Neural progenitor cell (in vitro differentiated cells): ENCODE results near the gene RSPH1. TPM values are rescaled to one million over a fixed set of nuclear protein-coding genes. Genes with fewer than 3 reads are reported as not detected.

Experiments used
- DNase-seq: peaks from one replicate; pipeline ENCODE4 v3.0.0-alpha.2; 2016; ENCODE audit warnings: low spot score
- H2AFZ ChIP-seq: fragments of 200-600 bp; sonication (generic); replicated peaks from 2 replicates; pipeline ENCODE4 v1.6.1; 2016; ENCODE audit warnings: antibody characterized with exemption
- H3F3A ChIP-seq: fragments of 200-600 bp; sonication (generic); 2 replicates; pipeline ENCODE4 v1.6.1; 2016; ENCODE audit warnings: antibody characterized with exemption, low read depth
- H3K27ac ChIP-seq: fragments of 200-600 bp; sonication (generic); 2 replicates; pipeline ENCODE4 v1.5.1; 2016; ENCODE audit warnings: mild to moderate bottlenecking
- H3K27me3 ChIP-seq: fragments of 200-600 bp; sonication (generic); 2 replicates; pipeline ENCODE4 v1.6.1; 2016; ENCODE audit warnings: mild to moderate bottlenecking, moderate library complexity
- H3K36me3 ChIP-seq: fragments of 200-600 bp; sonication (generic); 2 replicates; pipeline ENCODE4 v1.5.1; 2016
- H3K4me1 ChIP-seq: fragments of 200-600 bp; sonication (generic); 2 replicates; pipeline ENCODE4 v1.6.1; 2016; ENCODE audit warnings: mixed run types
- H3K4me2 ChIP-seq: fragments of 200-600 bp; sonication (generic); 2 replicates; pipeline ENCODE4 v1.6.1; 2016
- H3K4me3 ChIP-seq: fragments of 200-600 bp; sonication (generic); 2 replicates; pipeline ENCODE4 v1.5.1; 2016
- H3K79me2 ChIP-seq: fragments of 200-600 bp; sonication (generic); 2 replicates; pipeline ENCODE4 v1.6.1; 2016; ENCODE audit warnings: low read depth
- H3K9ac ChIP-seq: fragments of 200-600 bp; sonication (generic); 2 replicates; pipeline ENCODE4 v1.6.1; 2016
- H3K9me3 ChIP-seq: fragments of 200-600 bp; sonication (generic); 2 replicates; pipeline ENCODE4 v1.5.1; 2016; ENCODE audit warnings: low read depth
- H4K20me1 ChIP-seq: fragments of 200-600 bp; sonication (generic); 2 replicates; pipeline ENCODE4 v1.6.1; 2016; ENCODE audit warnings: low read depth
- H3K27ac Mint-ChIP-seq: 3 replicates; pipeline ENCODE4 v1.8.0; 2021; ENCODE audit warnings: mixed read lengths
- H3K27me3 Mint-ChIP-seq: 2 replicates; pipeline ENCODE4 v1.8.0; 2022; ENCODE audit warnings: low read depth, mild to moderate bottlenecking, inconsistent platforms, moderate library complexity, mixed read lengths; ENCODE audit not compliant: insufficient read depth
- H3K36me3 Mint-ChIP-seq: 3 replicates; pipeline ENCODE4 v1.8.0; 2021; ENCODE audit warnings: mixed read lengths
- H3K4me1 Mint-ChIP-seq: 3 replicates; pipeline ENCODE4 v1.8.0; 2021; ENCODE audit warnings: mixed read lengths
- H3K4me3 Mint-ChIP-seq: 3 replicates; pipeline ENCODE4 v1.8.0; 2021; ENCODE audit warnings: mild to moderate bottlenecking, moderate library complexity, mixed read lengths
- H3K9me3 Mint-ChIP-seq: 3 replicates; pipeline ENCODE4 v1.8.0; 2020; ENCODE audit warnings: mixed read lengths
- CTCF ChIP-seq: fragments of 200-600 bp; sonication (generic); IDR thresholded peaks from 2 replicates; pipeline ENCODE4 v1.5.1; 2017; ENCODE audit warnings: antibody characterized with exemption, mild to moderate bottlenecking
- EZH2 ChIP-seq: fragments of 200-600 bp; sonication (generic); IDR thresholded peaks from 2 replicates; pipeline ENCODE4 v1.6.1; 2017; ENCODE audit warnings: antibody characterized with exemption, mild to moderate bottlenecking, moderate library complexity
- EZH2phosphoT487 ChIP-seq: fragments of 200-600 bp; sonication (generic); IDR thresholded peaks from 2 replicates; pipeline ENCODE4 v1.6.1; 2017; ENCODE audit warnings: antibody characterized with exemption
- total RNA-seq: library from RNA; depleted of rRNA; stranded (reverse); fragments of >200 nt; gene quantifications from 2 replicates; pipeline ENCODE4 v1.2.3, GENCODE V29; 2015; ENCODE audit warnings: low replicate concordance

The RSPH1 gene
- total RNA-seq, 1 donor from 2014 or later = 0.04 TPM

- H3K9me3 ChIP-seq = no peaks in the 10 kb centered on the region
- no peaks in the 10 kb centered on the region for H3K4me1 ChIP-seq
- H3F3A ChIP-seq = no peaks in the 10 kb centered on the region
- H3K9me3 Mint-ChIP-seq = no peaks in the 10 kb centered on the region
- no peak overlapping the region for H3K27ac Mint-ChIP-seq
- H2AFZ ChIP-seq = no peak overlapping the region
- no peaks in the 10 kb centered on the region for H3K36me3 ChIP-seq
- no peak for DNase-seq
- no peak overlapping the region for H3K27ac ChIP-seq
- H3K79me2 ChIP-seq = no peaks in the 10 kb centered on the region
- H3K4me2 ChIP-seq = no peak overlapping the region
- H3K4me3 ChIP-seq = no peak overlapping the region
- peaks cover 11% of the 10 kb centered on the region for H3K27me3 ChIP-seq
- H4K20me1 ChIP-seq = no peaks in the 10 kb centered on the region
- H3K9ac ChIP-seq = no peak overlapping the region
- no peaks in the 10 kb centered on the region for H3K36me3 Mint-ChIP-seq
- H3K4me1 Mint-ChIP-seq = peaks cover 3% of the 10 kb centered on the region
- no peak for TF ChIP-seq EZH2
- no peak for TF ChIP-seq CTCF
- no peak for TF ChIP-seq EZH2phosphoT487
- peaks cover 4% of the 10 kb centered on the region for H3K27me3 Mint-ChIP-seq
- H3K4me3 Mint-ChIP-seq = no peak overlapping the region
Measured at GRCh38 chr21:42490720-42491119, 5.3 kb downstream of the RSPH1 start.

DNA sequence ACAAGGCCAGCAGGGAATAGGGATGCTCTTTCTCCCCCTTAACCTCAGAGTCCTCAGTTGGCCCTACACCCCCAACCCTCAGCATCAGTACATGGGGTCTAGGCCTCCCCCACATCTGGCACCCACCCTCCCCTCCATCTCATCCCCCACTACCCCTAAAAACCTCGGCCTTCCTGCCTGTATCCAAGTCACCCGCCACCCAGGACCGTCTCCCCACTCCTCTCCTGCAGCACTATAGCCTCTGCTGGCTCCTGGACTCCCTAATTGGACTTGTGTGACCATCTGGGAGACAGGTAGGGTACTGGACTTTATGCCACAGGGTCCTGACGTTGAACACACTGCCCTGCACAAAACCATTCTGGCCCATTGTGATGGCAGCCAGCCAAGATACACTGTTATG is 6.0 kb downstream of the RSPH1 start:
- no peak overlapping the region for H3K4me3 ChIP-seq
- Mint-ChIP-seq H3K36me3 (no peaks in the 10 kb centered on the region), H3K4me1 (no peaks in the 10 kb centered on the region)

GRCh38 chr21:42489006-42489563 is 6.9 kb downstream of the RSPH1 start:
- Histone ChIP-seq H3K4me3 (no peak overlapping the region), H3F3A (no peaks in the 10 kb centered on the region), H3K27me3 (no peaks in the 10 kb centered on the region), H3K4me2 (no peak overlapping the region), H3K9ac (no peak overlapping the region), H3K4me1 (no peaks in the 10 kb centered on the region), H3K36me3 (no peaks in the 10 kb centered on the region), H3K79me2 (no peaks in the 10 kb centered on the region), H2AFZ (no peak overlapping the region), H4K20me1 (no peaks in the 10 kb centered on the region), H3K27ac (no peak overlapping the region), H3K9me3 (no peaks in the 10 kb centered on the region)
- no peak overlapping the region for H3K4me3 Mint-ChIP-seq
- TF ChIP-seq EZH2 (no peak), CTCF (no peak), EZH2phosphoT487 (no peak)
- no peak overlapping the region for H3K27ac Mint-ChIP-seq
- H3K9me3 Mint-ChIP-seq = no peaks in the 10 kb centered on the region
- H3K4me1 Mint-ChIP-seq = peaks cover under 1% of the 10 kb centered on the region
- DNase-seq = no peak
- H3K27me3 Mint-ChIP-seq = peaks cover 4% of the 10 kb centered on the region
- no peaks in the 10 kb centered on the region for H3K36me3 Mint-ChIP-seq

More for the DNA sequence above, 6.0 kb downstream of the RSPH1 start:
- no peak overlapping the region for H3K4me3 Mint-ChIP-seq
- Histone ChIP-seq H3K9me3 (no peaks in the 10 kb centered on the region), H3K4me2 (no peak overlapping the region), H3K9ac (no peak overlapping the region), H2AFZ (no peak overlapping the region), H3K4me1 (no peaks in the 10 kb centered on the region), H3K27ac (no peak overlapping the region), H3F3A (no peaks in the 10 kb centered on the region), H3K79me2 (no peaks in the 10 kb centered on the region), H3K36me3 (no peaks in the 10 kb centered on the region), H3K27me3 (peaks cover 4% of the 10 kb centered on the region), H4K20me1 (no peaks in the 10 kb centered on the region)
- no peak overlapping the region for H3K27ac Mint-ChIP-seq
- peaks cover 3% of the 10 kb centered on the region for H3K27me3 Mint-ChIP-seq
- TF ChIP-seq CTCF = no peak
- TF ChIP-seq EZH2 = no peak
- TF ChIP-seq EZH2phosphoT487 = no peak
- no peak for DNase-seq
- H3K9me3 Mint-ChIP-seq = no peaks in the 10 kb centered on the region
